HT1080 (cell line): ENCODE data around the gene MYRFL. TPM values are rescaled to one million over a fixed set of nuclear protein-coding genes. Genes with fewer than 3 reads are reported as not detected.

ENCODE experiments used
- DNase-seq: peaks from one replicate; pipeline ENCODE4 v3.0.0-alpha.2; 2015; ENCODE audit warnings: low read depth
- total RNA-seq: library from RNA; depleted of rRNA; stranded (reverse); fragments of >200 nt; shearing (Covaris generic); gene quantifications from 2 replicates; pipeline ENCODE4 v1.2.3, GENCODE V29; 2014

The MYRFL gene
- total RNA-seq, 1 experiment from 2014 or later = not detected

DNA sequence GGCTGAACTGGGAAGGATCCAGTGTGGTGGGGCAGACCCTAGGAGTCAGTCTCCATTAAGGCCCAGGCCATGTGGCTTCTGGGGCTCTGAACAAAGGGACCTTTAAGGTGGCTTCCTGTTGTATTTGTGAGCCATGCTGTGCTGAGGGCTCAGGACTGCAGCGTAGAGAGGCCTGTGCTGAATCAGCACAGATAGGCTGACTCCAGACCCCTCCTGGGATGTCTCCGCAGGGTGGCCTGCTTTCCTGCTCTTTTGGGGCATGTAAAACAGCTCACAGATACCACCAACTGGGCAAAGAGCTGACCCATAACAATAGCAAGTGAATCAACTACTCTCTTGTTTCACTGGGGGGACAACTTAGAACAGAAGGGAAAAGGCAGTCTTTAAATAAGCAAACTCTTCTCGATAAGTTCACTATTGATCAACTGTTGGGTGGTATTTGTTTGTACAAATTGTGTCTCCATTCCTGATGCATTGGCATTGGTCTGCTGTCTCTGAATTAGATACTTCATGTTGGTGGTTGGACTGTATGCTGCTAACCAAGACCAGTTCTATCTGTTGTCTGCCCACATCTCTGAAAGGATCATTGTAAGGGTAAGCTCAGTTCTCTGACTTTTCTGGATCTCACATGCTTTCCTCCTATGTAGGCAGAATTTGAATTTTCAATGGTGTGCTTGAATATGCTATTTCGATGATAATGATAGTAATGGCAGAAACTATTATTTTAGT lies 71.8 kb downstream of the MYRFL start:
- no peak for DNase-seq

GRCh38 chr12:69897744-69898143 lies 72.7 kb downstream of the MYRFL start:
- peak; percentile 77 for DNase-seq

GRCh38 chr12:69898236-69898635 lies 73.2 kb downstream of the MYRFL start:
- DNase-seq = no peak

- peak; percentile 56 for DNase-seq
Measured at GRCh38 chr12:69900720-69901131, 75.7 kb downstream of the MYRFL start.

- no peak for DNase-seq
Measured at GRCh38 chr12:69901221-69901905, 76.3 kb downstream of the MYRFL start.

DNA sequence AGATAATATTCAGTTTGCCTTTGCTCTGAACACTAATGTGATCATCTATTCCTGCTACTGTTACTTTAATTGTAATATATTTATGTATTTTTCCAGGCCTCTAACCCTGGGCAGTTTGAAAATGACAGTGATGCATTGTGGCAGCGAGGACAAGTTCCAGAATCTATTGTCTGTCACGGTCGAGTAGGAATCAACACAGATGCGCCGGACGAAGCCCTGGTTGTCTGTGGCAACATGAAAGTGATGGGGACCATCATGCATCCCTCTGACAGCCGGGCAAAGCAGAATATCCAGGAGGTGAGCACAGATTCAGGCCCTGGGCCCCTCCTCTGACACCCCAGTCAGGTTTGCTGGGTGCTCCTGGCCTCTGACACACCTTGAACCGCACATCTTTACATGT lies 78.5 kb downstream of the MYRFL start:
- DNase-seq = no peak

DNA sequence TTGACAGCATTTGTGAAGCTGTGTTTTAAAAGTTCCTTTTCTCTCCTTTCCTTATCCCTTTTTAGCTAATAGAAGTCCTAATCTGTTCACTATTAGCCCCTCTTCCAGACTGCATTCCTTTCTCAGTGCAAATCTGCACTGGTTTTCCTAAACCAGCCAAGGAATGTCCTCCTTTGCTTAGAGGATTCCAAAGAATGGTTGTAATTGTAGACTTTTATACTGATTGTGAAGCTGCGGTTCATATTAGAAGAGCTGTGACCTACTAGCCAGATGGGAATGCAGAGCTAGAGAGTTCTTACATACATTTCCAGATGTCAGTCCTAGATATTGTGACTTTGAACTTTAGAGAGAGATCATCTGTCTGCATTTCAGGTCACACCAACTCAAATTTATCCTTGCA lies 79.8 kb downstream of the MYRFL start:
- DNase-seq = no peak

- DNase-seq = no peak
Measured at GRCh38 chr12:69905801-69906200, 80.8 kb downstream of the MYRFL start.

- DNase-seq = no peak
Measured at GRCh38 chr12:69906411-69907216, 81.6 kb downstream of the MYRFL start.

- no peak for DNase-seq
Measured at GRCh38 chr12:69908203-69908602, 83.2 kb downstream of the MYRFL start.

- DNase-seq = no peak
Measured at GRCh38 chr12:69910694-69911093, 85.7 kb downstream of the MYRFL start.

DNA sequence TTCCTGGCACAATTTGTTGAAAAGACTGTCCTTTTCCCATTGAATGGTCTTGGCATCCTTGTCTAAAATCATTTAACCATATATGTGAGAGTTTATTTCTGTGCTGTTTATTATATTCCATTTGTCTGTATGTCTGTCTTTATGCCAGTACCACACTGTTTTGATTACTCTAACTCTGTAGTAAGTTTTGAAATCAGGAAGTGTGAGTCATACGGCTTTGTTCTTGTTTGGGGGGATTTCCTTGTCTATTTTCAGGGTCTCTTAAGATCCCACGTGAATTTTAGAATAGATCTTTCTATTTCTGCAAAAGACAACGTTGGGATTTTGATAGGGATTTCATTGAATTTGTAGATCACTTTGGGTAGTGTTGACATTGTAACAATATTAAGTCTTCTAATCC lies 88.5 kb downstream of the MYRFL start:
- DNase-seq = no peak

GRCh38 chr12:69915964-69916363 lies 90.9 kb downstream of the MYRFL start:
- no peak for DNase-seq

DNA sequence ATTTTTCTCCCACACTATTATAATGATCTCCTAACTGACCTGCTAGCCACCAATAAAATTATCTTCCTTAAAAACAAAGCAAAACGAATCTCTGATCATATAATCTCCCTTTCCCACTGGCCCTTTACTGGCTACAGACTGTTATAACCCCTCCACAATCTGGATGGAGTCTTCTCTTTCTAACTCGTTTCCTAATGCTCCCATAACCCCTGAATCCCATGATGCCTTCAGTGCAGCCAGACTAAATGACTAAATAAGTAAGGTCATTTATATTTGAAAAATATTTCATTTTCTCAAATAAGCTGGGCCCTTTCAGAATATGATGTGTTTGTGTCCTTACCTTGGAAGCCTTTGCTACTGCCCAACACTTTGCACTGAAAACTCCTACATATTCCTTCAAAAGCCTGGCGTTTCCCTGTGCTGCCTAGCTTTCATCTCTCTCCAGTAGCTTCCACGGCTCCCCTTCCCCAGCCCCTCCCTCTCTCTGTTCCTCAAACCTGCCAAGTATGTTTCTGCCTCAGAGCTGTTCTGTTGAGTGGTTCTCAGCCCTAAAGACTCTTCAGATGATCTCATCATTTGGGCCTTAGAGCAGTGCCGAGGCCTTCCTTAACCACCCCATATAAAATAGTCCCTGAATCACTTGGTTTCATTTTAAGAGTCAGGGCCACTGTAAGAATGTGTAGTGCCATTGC lies 91.7 kb downstream of the MYRFL start:
- no peak for DNase-seq

GRCh38 chr12:69918287-69918686 lies 93.3 kb downstream of the MYRFL start:
- DNase-seq = no peak

- no peak for DNase-seq
Measured at GRCh38 chr12:69919495-69919894, 94.5 kb downstream of the MYRFL start.

GRCh38 chr12:69921831-69922230 lies 96.8 kb downstream of the MYRFL start:
- DNase-seq = no peak

DNA sequence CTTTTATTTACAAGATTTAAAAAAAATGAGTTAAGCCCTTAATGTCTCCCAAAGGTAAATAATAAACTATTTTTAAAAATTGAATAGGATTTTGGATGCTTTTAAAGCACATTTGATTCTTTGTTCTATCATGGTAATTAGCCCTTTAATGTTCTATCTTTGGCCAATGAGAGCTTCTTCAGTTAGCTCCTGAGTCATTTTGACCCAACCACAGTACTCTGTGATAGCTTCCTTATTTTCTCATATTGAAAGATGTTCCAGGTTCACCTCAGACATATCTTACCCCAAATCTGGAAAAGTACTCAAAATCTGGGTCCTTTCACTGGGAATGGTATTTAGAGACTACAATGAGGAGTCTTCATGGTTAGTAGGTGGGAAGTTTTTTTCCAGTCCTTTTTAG lies 98.0 kb downstream of the MYRFL start:
- no peak for DNase-seq

DNA sequence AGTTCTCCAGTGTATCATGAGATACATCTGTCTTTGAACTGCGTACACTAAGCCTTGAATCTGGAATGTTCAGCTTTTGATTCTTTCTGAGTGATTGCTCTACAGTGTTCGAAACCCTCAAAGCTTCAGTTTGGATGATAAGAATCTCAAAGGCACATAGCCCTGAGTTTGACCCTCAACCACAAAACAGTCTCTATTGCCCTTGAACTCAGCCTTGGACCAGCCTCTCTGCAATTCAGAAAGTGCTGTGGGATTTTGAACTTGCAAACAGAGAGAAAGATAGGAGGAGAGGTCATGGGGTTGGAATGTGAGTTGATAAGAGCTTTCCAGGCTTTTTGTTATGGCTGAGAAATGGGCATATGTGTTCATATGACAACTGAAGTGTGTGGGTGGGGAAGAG lies 100.3 kb downstream of the MYRFL start:
- no peak for DNase-seq

DNA sequence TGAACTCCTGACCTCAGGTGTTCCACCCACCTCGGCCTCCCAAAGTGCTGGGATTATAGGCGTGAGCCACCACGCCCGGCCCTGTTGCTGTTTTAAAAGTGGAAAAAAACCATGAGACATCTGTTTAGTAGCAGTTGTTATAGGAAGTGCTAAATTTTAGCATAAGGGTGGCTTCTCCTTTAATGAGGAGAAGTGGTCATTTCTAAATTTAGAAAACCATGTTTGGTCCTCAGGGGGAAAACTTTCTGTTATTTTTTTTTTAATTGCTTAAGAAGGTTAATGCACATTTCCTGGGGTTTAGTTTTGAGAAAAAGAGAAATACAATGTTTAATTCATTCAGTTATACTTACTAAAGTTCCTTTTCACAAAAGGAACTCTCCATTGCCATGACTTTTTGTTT lies 102.1 kb downstream of the MYRFL start:
- no peak for DNase-seq

DNA sequence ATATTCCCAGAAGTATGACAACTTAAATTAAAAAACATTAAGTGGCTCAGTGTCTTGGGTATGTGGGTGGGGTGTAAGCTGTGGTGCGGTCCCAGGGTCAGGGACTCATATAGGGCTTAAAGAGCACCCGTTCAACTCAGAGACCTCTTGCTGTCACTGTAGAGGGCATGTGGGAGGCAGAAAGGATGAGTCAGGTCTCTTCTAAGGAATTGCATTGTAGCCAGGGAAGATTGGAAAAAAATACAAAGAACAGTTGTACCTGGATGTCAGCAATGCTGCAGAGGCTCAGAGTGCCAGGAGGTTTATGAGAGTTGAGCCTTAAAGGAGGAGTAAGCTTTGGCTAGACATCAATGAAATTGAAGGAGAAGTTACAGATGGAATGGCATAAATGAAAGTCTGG lies 104.1 kb downstream of the MYRFL start:
- peak; percentile 75 for DNase-seq

- DNase-seq = no peak
Measured at GRCh38 chr12:69929531-69929930, 104.5 kb downstream of the MYRFL start.
